Mammary epithelial cell (primary cell): Measurements from ENCODE around the gene AKTIP.

Source experiments
- CTCF ChIP-seq, 2 donors: IDR thresholded peaks in 1 of 2; conservative IDR thresholded peaks in 1 of 2; 2 replicates each; pipeline ENCODE4 v1.5.1; 2011 to 2012; ENCODE audit warnings: inconsistent platforms in 2 of 2, low read length in 2 of 2, mild to moderate bottlenecking in 2 of 2, control low read depth in 1 of 2, low read depth in 1 of 2; ENCODE audit not compliant: insufficient read depth in 1 of 2; ENCODE audit errors: extremely low read depth in 1 of 2
- EZH2 ChIP-seq: IDR thresholded peaks from 2 replicates; pipeline ENCODE4 v1.6.1; 2012; ENCODE audit warnings: low read length, inconsistent platforms, borderline replicate concordance

GRCh38 chr16:53446090-53446489 lies 56.9 kb downstream of the AKTIP start:
- TF ChIP-seq CTCF (conservative IDR thresholded peaks at IDR 0.05 in 1 of 2, IDR thresholded peaks at IDR 0.05 in 1 of 2; ENCODE audit: extremely low read depth in 1 of 2, insufficient read depth in 1 of 2, low read depth in 1 of 2, low read length in 2 of 2) (no peak), EZH2 (no peak)
